Suprapubic skin (tissue), 4 donors: Measurements from ENCODE around the gene NANOGP8. TPM values are rescaled to one million over a fixed set of nuclear protein-coding genes. Genes with fewer than 3 reads are reported as not detected.

Experiments
- DNase-seq, 2 donors: peaks; one replicate each; pipeline ENCODE4 v3.0.0-alpha.2; 2019; ENCODE audit warnings: low spot score in 2 of 2
- H3K27ac ChIP-seq: fragments of 200-600 bp; sonication (generic); one replicate; pipeline ENCODE4 v1.5.1; 2019
- H3K27me3 ChIP-seq: fragments of 200-600 bp; sonication (generic); one replicate; pipeline ENCODE4 v1.5.1; 2019
- H3K36me3 ChIP-seq: fragments of 200-600 bp; sonication (generic); one replicate; pipeline ENCODE4 v1.5.1; 2019
- H3K4me1 ChIP-seq: fragments of 200-600 bp; sonication (generic); one replicate; pipeline ENCODE4 v1.5.1; 2019
- H3K4me3 ChIP-seq: fragments of 200-600 bp; sonication (generic); one replicate; pipeline ENCODE4 v1.5.1; 2019; ENCODE audit warnings: mild to moderate bottlenecking
- H3K9me3 ChIP-seq: fragments of 200-600 bp; sonication (generic); one replicate; pipeline ENCODE4 v1.5.1; 2019
- EP300 ChIP-seq: sonication (generic); formaldehyde crosslinking; IDR thresholded peaks from one replicate; pipeline ENCODE4 v1.6.1; 2017; ENCODE audit warnings: antibody characterized with exemption
- POLR2A ChIP-seq, 2 donors: fragments of 450-650 bp; IDR thresholded peaks; one replicate each; pipeline ENCODE4 v1.6.1; 2017; ENCODE audit warnings: antibody characterized with exemption in 2 of 2, mild to moderate bottlenecking in 2 of 2, moderate library complexity in 2 of 2
- POLR2AphosphoS5 ChIP-seq, 3 donors: sonication (generic); formaldehyde crosslinking; IDR thresholded peaks; one replicate each; pipeline ENCODE4 v1.6.1; 2017; ENCODE audit warnings: antibody characterized with exemption in 3 of 3
- WGBS: methylation state at CpG from one replicate; pipeline ENCODE4 v1.1.5; 2018; 5-methylcytosine and 5-hydroxymethylcytosine counted together
- total RNA-seq, 4 donors: library from RNA; depleted of rRNA; stranded (reverse); fragments of >200 nt; gene quantifications; one replicate each; pipeline ENCODE4 v1.1.0, GENCODE V29; 2016
- TF ChIP-seq, protein P1 (sequence below), 2 donors: fragments of 200-600 bp in 1 of 2; fragments of 450-650 bp in 1 of 2; sonication (generic) in 1 of 2; IDR thresholded peaks; one replicate each; pipeline ENCODE4 v1.5.1; 2016 to 2019; ENCODE audit warnings: antibody characterized with exemption in 2 of 2, mild to moderate bottlenecking in 1 of 2, moderate library complexity in 1 of 2

Gene NANOGP8
- total RNA-seq, 4 donors from 2014 or later, result 0.79 to 5.9 (median 2.1) TPM; not detected in 1

DNA sequence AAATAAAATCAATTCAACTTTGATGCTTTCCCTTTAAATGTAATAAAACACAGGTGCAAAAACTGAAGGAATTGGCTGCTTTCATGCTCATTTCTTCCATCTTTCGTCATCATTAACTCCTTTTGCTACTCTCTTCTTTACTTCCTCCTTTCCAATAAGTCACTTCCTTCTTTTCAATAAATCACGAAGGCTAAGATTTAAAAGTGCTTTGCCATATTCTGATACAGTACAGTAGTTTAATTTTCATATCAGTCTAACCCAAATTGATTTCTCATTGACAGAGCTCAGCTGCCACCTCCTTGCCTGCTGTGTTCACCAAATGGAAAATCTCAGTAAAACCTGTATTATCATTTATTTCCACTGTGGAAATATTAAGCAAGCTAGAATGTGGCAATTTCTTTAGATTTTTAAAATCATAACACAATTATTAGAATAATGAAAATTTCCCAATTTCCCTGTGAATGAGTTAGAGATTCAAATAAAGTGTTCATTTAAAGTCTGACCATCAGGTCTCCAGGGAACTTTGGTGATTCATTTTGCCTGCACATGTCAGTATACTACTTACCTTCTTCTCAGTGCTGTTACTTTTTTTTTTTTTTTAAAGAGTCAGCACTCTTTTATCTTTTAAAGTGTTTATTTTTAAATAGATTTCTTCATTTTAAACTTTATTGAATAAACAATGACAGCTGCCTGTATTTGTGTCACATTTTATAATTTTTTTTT is 41.6 kb downstream of the NANOGP8 start:
- no peaks in the 10 kb centered on the region for H3K36me3 ChIP-seq
- H3K27me3 ChIP-seq, result no peaks in the 10 kb centered on the region
- H3K27ac ChIP-seq, result no peak overlapping the region
- WGBS, result 35% methylated on average over 2 of the region's 2 CpGs
- TF ChIP-seq, protein P1, sequence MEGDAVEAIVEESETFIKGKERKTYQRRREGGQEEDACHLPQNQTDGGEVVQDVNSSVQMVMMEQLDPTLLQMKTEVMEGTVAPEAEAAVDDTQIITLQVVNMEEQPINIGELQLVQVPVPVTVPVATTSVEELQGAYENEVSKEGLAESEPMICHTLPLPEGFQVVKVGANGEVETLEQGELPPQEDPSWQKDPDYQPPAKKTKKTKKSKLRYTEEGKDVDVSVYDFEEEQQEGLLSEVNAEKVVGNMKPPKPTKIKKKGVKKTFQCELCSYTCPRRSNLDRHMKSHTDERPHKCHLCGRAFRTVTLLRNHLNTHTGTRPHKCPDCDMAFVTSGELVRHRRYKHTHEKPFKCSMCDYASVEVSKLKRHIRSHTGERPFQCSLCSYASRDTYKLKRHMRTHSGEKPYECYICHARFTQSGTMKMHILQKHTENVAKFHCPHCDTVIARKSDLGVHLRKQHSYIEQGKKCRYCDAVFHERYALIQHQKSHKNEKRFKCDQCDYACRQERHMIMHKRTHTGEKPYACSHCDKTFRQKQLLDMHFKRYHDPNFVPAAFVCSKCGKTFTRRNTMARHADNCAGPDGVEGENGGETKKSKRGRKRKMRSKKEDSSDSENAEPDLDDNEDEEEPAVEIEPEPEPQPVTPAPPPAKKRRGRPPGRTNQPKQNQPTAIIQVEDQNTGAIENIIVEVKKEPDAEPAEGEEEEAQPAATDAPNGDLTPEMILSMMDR (IDR thresholded peaks at IDR 0.05), result no peak
- TF ChIP-seq POLR2A (IDR thresholded peaks at IDR 0.05), result no peak
- TF ChIP-seq POLR2AphosphoS5 (IDR thresholded peaks at IDR 0.05), result no peak
- TF ChIP-seq EP300, result no peak
- H3K4me3 ChIP-seq, result no peak overlapping the region
- DNase-seq, result no peak
- H3K4me1 ChIP-seq, result peaks cover 8% of the 10 kb centered on the region
- H3K9me3 ChIP-seq, result no peaks in the 10 kb centered on the region

DNA sequence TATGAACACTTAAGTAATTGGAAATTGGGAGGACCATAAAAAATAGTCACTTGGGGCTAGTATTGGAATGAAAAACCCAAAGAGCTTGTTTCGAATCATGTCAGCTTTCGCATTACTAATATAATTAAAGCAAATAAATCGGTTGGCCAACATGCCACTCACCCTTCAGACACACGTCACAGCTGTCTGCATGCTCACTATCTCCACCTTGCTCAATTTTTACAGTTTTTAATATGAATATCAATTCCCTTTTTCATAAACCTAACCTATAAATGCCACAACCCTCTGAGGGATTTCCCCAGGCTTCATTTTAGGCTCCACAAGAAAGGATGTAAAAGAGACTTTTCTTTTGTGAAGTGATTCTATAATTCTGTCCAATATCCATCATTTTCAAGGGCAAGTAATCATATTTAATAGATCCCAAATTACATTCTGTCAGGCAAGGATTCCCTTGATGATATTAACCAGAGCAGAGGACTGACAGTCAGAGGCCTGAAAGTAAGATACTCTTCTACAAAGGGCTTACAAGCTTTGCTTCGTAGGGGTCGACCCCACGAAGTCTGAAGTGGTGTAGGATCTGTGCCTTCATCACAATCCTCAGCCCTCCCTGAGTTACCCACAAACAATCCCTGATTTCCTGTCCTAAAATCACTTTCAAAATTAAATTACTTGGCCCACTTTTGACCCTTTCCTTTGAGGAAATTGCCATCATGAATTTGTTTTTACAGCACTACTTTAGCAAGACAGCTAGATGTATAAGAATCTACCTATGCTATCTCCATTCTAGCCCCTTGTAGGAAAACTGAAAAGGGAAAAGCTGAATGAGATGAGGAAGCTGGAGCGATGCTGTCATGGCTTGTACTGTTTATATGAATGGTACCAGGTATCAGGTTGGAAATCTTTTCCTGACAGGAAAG is 44.5 kb downstream of the NANOGP8 start:
- WGBS, result 90% methylated on average over 8 of the region's 8 CpGs
- H3K4me1 ChIP-seq, result peaks cover 8% of the 10 kb centered on the region
- H3K9me3 ChIP-seq, result no peaks in the 10 kb centered on the region
- H3K27me3 ChIP-seq, result no peaks in the 10 kb centered on the region
- H3K4me3 ChIP-seq, result no peak overlapping the region
- DNase-seq, result no peak
- no peak for TF ChIP-seq EP300
- no peak for TF ChIP-seq POLR2A (IDR thresholded peaks at IDR 0.05)
- no peak for TF ChIP-seq POLR2AphosphoS5 (IDR thresholded peaks at IDR 0.05)
- TF ChIP-seq, protein P1 (IDR thresholded peaks at IDR 0.05), result no peak
- no peak overlapping the region for H3K27ac ChIP-seq
- H3K36me3 ChIP-seq, result no peaks in the 10 kb centered on the region

DNA sequence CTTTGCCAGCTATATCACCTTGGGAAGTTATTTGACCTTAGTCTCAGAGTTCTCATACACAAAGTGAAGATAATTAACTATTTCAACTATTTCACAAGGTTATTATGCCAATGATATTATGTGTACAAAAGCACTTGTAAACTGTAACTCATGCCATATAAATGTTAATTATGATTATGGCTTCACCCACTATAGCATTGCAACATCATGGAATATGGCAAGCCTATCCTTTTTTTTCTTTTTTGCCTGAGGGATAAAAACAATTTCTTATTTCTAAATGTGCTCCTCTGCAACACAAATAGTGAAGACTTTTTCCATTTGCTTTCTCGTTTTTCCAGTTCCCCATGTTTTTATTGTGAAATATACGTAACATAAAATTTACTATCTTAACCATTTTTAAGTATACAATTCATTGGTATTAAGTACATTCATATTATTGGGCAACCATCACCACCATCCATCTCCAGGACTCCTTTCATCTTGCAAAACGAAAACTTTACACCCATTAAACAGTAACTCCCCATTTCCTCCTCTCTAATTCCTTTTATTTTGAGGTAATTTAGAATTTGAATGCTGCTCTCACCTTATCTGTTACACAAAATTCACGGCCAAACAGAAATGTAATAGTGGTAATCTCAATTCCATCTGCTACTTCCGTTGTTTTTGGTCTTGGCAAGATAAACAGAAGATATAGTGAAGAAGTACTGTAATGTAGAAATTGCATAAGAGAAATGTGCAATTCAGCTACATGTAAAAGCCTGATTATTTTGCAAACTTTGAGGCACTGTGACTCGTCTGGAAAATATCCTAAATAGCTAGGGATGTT is 46.3 kb downstream of the NANOGP8 start:
- no peak overlapping the region for H3K4me3 ChIP-seq
- H3K27ac ChIP-seq, result peak overlapping the region; percentile 45
- WGBS, result 40% methylated on average over 6 of the region's 6 CpGs
- H3K36me3 ChIP-seq, result no peaks in the 10 kb centered on the region
- H3K4me1 ChIP-seq, result peaks cover 8% of the 10 kb centered on the region
- no peaks in the 10 kb centered on the region for H3K9me3 ChIP-seq
- TF ChIP-seq POLR2AphosphoS5 (IDR thresholded peaks at IDR 0.05), result no peak
- TF ChIP-seq, protein P1 (IDR thresholded peaks at IDR 0.05), result no peak
- no peak for TF ChIP-seq EP300
- no peak for TF ChIP-seq POLR2A (IDR thresholded peaks at IDR 0.05)
- no peak for DNase-seq
- no peaks in the 10 kb centered on the region for H3K27me3 ChIP-seq

Other genes with a start within 250 kb of the NANOGP8 start
- gene AQR, start 115.6 kb downstream of the NANOGP8 start, total RNA-seq, result 10 to 100 TPM; 21.8 to 41.1 (median 25.7) TPM
- gene ZNF770, start 97.0 kb downstream of the NANOGP8 start, total RNA-seq, result 10 to 100 TPM; 42.4 to 71.1 (median 46.2) TPM